ENCODE data around the gene ATPAF2. TPM values are rescaled to one million over a fixed set of nuclear protein-coding genes. Genes with fewer than 3 reads are reported as not detected.

The ATPAF2 gene
- total RNA-seq, 1 donor from 2014 or later = 21.8 TPM

DNA sequence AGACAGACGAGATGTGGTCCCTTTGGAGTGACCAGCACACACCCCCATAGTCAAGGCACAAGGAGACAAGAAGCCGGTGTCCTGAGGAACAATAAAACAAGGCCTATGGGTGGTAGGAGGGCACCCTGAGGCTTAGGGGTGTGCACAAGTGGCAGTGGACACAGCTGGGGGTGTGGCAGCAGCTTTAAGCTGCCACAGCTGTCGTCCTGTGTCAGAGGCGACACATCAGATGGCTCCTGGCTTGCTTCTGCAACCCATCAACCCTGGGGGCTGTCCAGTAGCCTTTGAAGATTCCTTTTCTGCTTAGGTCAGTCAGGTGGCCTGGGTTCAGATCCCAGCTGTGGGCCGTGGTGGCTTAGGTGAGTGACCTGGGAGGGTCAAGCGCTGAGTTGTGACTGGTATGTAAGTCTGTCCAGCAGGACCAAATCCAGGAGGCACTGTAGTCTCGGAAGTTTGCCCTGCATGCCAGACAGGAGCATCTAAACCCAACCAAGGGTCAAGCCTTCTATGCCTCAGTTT is 50.5 kb downstream of the ATPAF2 start:
- Mint-ChIP-seq H3K9me3 (ENCODE audit: unreplicated experiment) (no peaks in the 10 kb centered on the region), H3K4me3 (ENCODE audit: unreplicated experiment) (no peak overlapping the region), H3K36me3 (ENCODE audit: unreplicated experiment) (no peaks in the 10 kb centered on the region), H3K27ac (ENCODE audit: unreplicated experiment) (no peak overlapping the region), H3K4me1 (ENCODE audit: unreplicated experiment) (peaks cover 19% of the 10 kb centered on the region), H3K27me3 (ENCODE audit: unreplicated experiment) (no peaks in the 10 kb centered on the region)
- DNase-seq (ENCODE audit: extremely low spot score, unreplicated experiment) = no peak
- no peak for TF ChIP-seq CTCF (IDR thresholded peaks at IDR 0.05)

- Mint-ChIP-seq H3K4me3 (ENCODE audit: unreplicated experiment) (no peak overlapping the region), H3K9me3 (ENCODE audit: unreplicated experiment) (no peaks in the 10 kb centered on the region), H3K4me1 (ENCODE audit: unreplicated experiment) (peaks cover 18% of the 10 kb centered on the region), H3K27me3 (ENCODE audit: unreplicated experiment) (no peaks in the 10 kb centered on the region), H3K27ac (ENCODE audit: unreplicated experiment) (no peak overlapping the region), H3K36me3 (ENCODE audit: unreplicated experiment) (no peaks in the 10 kb centered on the region)
- no peak for TF ChIP-seq CTCF (IDR thresholded peaks at IDR 0.05)
- DNase-seq (ENCODE audit: extremely low spot score, unreplicated experiment) = no peak
Measured at GRCh38 chr17:17987901-17988300, 51.1 kb downstream of the ATPAF2 start.

GRCh38 chr17:17987187-17987896 is 51.6 kb downstream of the ATPAF2 start:
- Mint-ChIP-seq H3K27me3 (ENCODE audit: unreplicated experiment) (no peaks in the 10 kb centered on the region), H3K27ac (ENCODE audit: unreplicated experiment) (no peak overlapping the region), H3K4me1 (ENCODE audit: unreplicated experiment) (peaks cover 18% of the 10 kb centered on the region), H3K9me3 (ENCODE audit: unreplicated experiment) (no peaks in the 10 kb centered on the region), H3K36me3 (ENCODE audit: unreplicated experiment) (no peaks in the 10 kb centered on the region), H3K4me3 (ENCODE audit: unreplicated experiment) (no peak overlapping the region)
- no peak for TF ChIP-seq CTCF (IDR thresholded peaks at IDR 0.05)
- DNase-seq (ENCODE audit: extremely low spot score, unreplicated experiment) = no peak

- Mint-ChIP-seq H3K36me3 (ENCODE audit: unreplicated experiment) (no peaks in the 10 kb centered on the region), H3K27me3 (ENCODE audit: unreplicated experiment) (no peaks in the 10 kb centered on the region), H3K4me3 (ENCODE audit: unreplicated experiment) (no peak overlapping the region), H3K4me1 (ENCODE audit: unreplicated experiment) (peaks cover 14% of the 10 kb centered on the region), H3K9me3 (ENCODE audit: unreplicated experiment) (no peaks in the 10 kb centered on the region), H3K27ac (ENCODE audit: unreplicated experiment) (no peak overlapping the region)
- TF ChIP-seq CTCF (IDR thresholded peaks at IDR 0.05) = no peak
- DNase-seq (ENCODE audit: extremely low spot score, unreplicated experiment) = no peak
Measured at GRCh38 chr17:17985555-17985954, 53.4 kb downstream of the ATPAF2 start.

GRCh38 chr17:17985153-17985552 is 53.8 kb downstream of the ATPAF2 start:
- DNase-seq (ENCODE audit: extremely low spot score, unreplicated experiment) = no peak
- Mint-ChIP-seq H3K27me3 (ENCODE audit: unreplicated experiment) (no peaks in the 10 kb centered on the region), H3K4me3 (ENCODE audit: unreplicated experiment) (no peak overlapping the region), H3K4me1 (ENCODE audit: unreplicated experiment) (peaks cover 10% of the 10 kb centered on the region), H3K36me3 (ENCODE audit: unreplicated experiment) (no peaks in the 10 kb centered on the region), H3K27ac (ENCODE audit: unreplicated experiment) (no peak overlapping the region), H3K9me3 (ENCODE audit: unreplicated experiment) (no peaks in the 10 kb centered on the region)
- TF ChIP-seq CTCF (IDR thresholded peaks at IDR 0.05) = no peak

All from osteocyte (in vitro differentiated cells).